RWPE1 (cell line): ENCODE results near the gene PSD4.

Source experiments
- CTCF ChIA-PET: fragments of 350-600 bp; sonication (Branson Sonifier 250); formaldehyde crosslinking; extraction: SDS; loops from one replicate; lab custom pipeline; 2021; lab: Yijun Ruan, JAX
- POLR2A ChIA-PET: fragments of 400-600 bp; formaldehyde crosslinking; extraction: SDS; loops from one replicate; lab custom pipeline; 2020; ENCODE audit warnings: antibody characterized with exemption; ENCODE audit not compliant: low non-redundant PET; lab: Yijun Ruan, JAX
- DNase-seq: peaks from one replicate; pipeline ENCODE4 v3.0.0; 2012; ENCODE audit warnings: low spot score
- H3K27ac ChIP-seq: fragments of 450-650 bp; 2 replicates; pipeline ENCODE4 v1.5.1; 2017
- TF ChIP-seq, protein P1 (sequence below): fragments of 450-650 bp; conservative IDR thresholded peaks from 2 replicates; pipeline ENCODE4 v1.5.1; 2017; ENCODE audit warnings: low read depth, mild to moderate bottlenecking

The PSD4 gene

DNA sequence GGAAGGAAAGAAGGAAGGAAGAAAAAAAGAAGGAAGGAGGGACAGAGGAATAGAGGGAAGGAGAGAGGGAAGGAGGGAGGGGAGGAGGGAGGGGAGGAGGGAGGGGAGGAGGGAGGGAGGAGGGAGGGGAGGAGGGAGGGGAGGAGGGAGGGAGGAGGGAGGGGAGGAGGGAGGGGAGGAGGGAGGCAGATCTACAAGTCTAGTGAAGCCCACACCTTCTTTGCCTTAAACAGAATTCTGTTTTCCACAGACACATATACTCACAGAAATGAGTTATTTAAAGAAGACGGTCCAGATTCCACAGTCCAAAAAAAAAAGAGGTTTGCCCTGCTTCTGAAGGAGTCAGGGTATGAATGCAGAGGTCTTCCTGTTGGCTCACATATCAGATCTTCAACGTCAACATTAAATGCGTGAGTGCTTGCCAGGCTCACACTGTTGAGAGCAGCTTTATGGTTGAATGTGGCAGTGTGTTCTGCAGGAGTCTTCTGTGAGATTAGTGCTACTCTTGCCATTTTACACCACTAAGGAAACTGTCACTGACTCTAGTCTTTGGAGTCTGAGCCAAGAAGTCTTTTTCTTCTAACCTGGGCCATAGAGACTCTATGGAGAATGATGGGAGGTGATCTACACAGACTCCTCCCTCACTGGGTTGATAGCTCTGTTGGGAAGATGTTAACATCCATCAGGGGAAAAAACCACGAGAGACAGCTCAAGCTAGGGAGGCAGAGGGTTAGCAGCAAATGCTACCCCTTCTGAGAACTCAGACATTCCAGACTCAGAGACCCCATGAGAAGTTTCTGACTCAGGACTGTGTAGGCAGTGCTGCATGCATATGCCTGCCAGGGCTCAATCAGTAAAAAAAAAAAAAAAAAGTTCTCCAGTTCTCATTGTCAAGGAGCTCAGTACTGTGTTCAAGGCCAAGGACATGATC lies 81.6 kb downstream of the PSD4 start:
- ChIA-PET CTCF (interaction anchor here (0.6 to 2.0 kb wide), 4 partner anchors 42 to 175 kb away, joined by 3 to 8 read pairs (median 5); no protein-coding TSS in a partner anchor), POLR2A (no interaction called here)
- H3K27ac ChIP-seq = no peak overlapping the region
- TF ChIP-seq, protein P1, sequence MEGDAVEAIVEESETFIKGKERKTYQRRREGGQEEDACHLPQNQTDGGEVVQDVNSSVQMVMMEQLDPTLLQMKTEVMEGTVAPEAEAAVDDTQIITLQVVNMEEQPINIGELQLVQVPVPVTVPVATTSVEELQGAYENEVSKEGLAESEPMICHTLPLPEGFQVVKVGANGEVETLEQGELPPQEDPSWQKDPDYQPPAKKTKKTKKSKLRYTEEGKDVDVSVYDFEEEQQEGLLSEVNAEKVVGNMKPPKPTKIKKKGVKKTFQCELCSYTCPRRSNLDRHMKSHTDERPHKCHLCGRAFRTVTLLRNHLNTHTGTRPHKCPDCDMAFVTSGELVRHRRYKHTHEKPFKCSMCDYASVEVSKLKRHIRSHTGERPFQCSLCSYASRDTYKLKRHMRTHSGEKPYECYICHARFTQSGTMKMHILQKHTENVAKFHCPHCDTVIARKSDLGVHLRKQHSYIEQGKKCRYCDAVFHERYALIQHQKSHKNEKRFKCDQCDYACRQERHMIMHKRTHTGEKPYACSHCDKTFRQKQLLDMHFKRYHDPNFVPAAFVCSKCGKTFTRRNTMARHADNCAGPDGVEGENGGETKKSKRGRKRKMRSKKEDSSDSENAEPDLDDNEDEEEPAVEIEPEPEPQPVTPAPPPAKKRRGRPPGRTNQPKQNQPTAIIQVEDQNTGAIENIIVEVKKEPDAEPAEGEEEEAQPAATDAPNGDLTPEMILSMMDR = no peak
- no peak for DNase-seq

DNA sequence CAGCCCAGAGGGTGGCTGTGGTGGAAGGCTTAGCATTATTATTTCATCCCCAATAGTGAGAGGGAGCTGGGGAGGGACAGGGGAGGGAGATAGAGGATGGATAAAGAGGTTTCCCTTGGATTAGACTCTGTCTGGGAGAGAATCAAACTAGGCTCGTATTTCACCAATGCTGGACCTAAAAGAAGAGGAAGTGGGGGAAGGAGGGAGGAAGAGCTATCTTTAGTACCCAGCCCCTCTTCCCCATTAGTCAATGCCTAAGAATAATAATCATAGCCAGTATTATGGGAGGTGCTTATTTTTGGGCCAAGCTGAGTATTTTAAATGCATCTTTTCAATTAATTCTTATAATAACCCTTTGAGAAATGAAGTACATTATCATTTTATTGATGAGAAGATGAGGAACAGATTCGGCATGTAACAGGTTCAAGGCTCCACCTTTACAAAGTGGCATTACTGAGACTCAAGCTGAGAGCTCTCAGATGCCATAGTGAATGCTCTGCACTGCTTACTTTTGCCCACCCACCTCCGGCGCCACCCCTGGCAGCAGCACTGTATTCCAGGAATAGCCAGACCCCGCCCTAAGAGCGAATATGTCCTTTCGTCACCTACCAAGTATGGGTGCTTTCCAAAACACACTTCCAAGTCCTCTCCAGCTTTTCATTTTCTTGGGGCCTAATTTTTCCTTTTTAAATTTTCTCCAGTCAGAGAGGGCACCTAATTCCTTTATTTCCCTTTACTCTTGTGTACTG lies 83.9 kb downstream of the PSD4 start:
- ChIA-PET CTCF (no interaction called here), POLR2A (no interaction called here)
- TF ChIP-seq, protein P1 = no peak
- DNase-seq = no peak
- H3K27ac ChIP-seq = no peak overlapping the region

DNA sequence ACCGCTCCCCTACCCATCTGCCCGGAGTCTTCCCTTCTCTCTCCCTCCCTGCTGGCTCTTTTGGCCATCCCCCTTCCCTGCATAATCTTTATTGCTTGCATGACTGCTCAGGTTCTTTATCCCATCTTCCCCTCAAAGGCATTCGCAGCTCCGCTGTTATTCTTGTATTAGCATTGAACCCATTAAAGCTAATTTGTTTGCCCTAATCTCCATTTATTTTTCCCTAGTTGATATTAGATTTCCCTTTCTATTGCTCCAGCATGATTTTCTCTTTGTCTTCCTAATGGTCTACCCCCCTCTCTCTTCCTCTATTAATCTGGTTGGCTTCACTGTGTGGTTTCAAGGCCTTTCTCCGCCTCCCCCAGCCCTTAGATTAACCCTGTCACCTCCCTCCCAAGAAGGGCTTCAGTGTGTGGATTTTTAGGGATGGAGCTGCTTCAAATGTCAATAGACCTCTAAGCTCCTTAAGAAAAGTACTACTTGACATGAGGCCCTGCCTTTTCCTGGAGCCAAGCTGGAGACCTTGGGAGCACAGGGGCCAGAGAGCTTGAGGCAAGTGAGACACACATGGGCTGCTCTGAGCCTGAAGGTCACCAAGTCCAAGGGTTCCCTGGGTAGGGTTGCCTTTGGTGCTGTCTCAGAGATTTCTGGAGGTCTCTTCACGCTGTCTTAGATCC lies 84.8 kb downstream of the PSD4 start:
- DNase-seq = no peak
- ChIA-PET POLR2A (no interaction called here), CTCF (interaction anchor here (0.6 kb wide), 1 partner anchor 53 kb away, joined by 3 read pairs; no protein-coding TSS in a partner anchor)
- TF ChIP-seq, protein P1 = no peak
- no peak overlapping the region for H3K27ac ChIP-seq
